A673 (cell line): ENCODE measurements around the gene THBS3. TPM values are rescaled to one million over a fixed set of nuclear protein-coding genes. Genes with fewer than 3 reads are reported as not detected.
"Not testable (repeated sequence)": the region's sequence is repeated elsewhere in the genome, so short reads cannot be mapped to it uniquely, and the experiment has no call there.

ENCODE experiments used
- BruUV-seq: library from RNA; stranded (reverse); fragments of 400-500 nt; replicated peaks from 2 replicates; lab custom pipeline; 2021; lab: Mats Ljungman, UMichigan
- CTCF ChIA-PET: fragments of 300-600 bp; sonication (Branson Sonifier 250); formaldehyde crosslinking; loops from one replicate; lab custom pipeline; 2022; ENCODE audit warnings: antibody characterized with exemption; lab: Charles Lee
- POLR2A ChIA-PET: fragments of 300-600 bp; sonication (Branson Sonifier 250); formaldehyde crosslinking; loops from one replicate; lab custom pipeline; 2022; ENCODE audit warnings: antibody characterized with exemption; ENCODE audit not compliant: low non-redundant PET; lab: Charles Lee
- DNase-seq: peaks from one replicate; pipeline ENCODE4 v3.0.0-alpha.2; 2015; ENCODE audit warnings: low spot score
- H3K27ac ChIP-seq: fragments of 200-600 bp; sonication (generic); 2 replicates; pipeline ENCODE4 v1.5.1; 2016; ENCODE audit warnings: mixed run types, low read depth, mild to moderate bottlenecking, mixed read lengths, antibody characterized with exemption, low read length; ENCODE audit not compliant: poor library complexity, severe bottlenecking
- H3K27me3 ChIP-seq: fragments of 200-600 bp; sonication (generic); replicated peaks from 2 replicates; pipeline ENCODE4 v1.6.1; 2017; ENCODE audit warnings: mixed run types, low read depth, mild to moderate bottlenecking, mixed read lengths, antibody characterized with exemption, low read length; ENCODE audit not compliant: insufficient read depth, poor library complexity
- H3K36me3 ChIP-seq: fragments of 200-600 bp; sonication (generic); 2 replicates; pipeline ENCODE4 v1.6.1; 2016; ENCODE audit warnings: mixed run types, mild to moderate bottlenecking, mixed read lengths, antibody characterized with exemption, low read length; ENCODE audit not compliant: insufficient read depth, poor library complexity, severe bottlenecking
- H3K4me1 ChIP-seq: fragments of 200-600 bp; sonication (generic); 2 replicates; pipeline ENCODE4 v1.6.1; 2017; ENCODE audit warnings: mixed run types, mild to moderate bottlenecking, mixed read lengths, antibody characterized with exemption, low read length; ENCODE audit not compliant: insufficient read depth, poor library complexity, severe bottlenecking
- H3K4me3 ChIP-seq: fragments of 200-600 bp; sonication (generic); 2 replicates; pipeline ENCODE4 v1.5.1; 2016; ENCODE audit warnings: low read depth, mixed run types, mild to moderate bottlenecking, mixed read lengths, low read length; ENCODE audit not compliant: poor library complexity, severe bottlenecking
- H3K9me3 ChIP-seq: fragments of 200-600 bp; sonication (generic); 2 replicates; pipeline ENCODE4 v1.6.1; 2016; ENCODE audit warnings: mixed run types, low read depth, mild to moderate bottlenecking, mixed read lengths, antibody characterized with exemption, low read length; ENCODE audit not compliant: poor library complexity, severe bottlenecking
- EZH2 ChIP-seq: fragments of 200-600 bp; sonication (generic); IDR thresholded peaks from 2 replicates; pipeline ENCODE4 v1.6.1; 2017; ENCODE audit warnings: borderline replicate concordance, low read depth, mild to moderate bottlenecking, mixed read lengths, antibody characterized with exemption, low read length; ENCODE audit not compliant: poor library complexity, severe bottlenecking
- intact Hi-C: fragments of 100-400 bp; cut with micrococcal nuclease; formaldehyde crosslinking; loops from one replicate; pipeline ENCODE4 v1.10.0; 2022; ENCODE audit not compliant: unreplicated experiment
- total RNA-seq: library from RNA; stranded (reverse); gene quantifications from 2 replicates; pipeline ENCODE4 v1.2.3, GENCODE V29; 2021
- TF ChIP-seq, protein P1 (sequence below): fragments of 300-800, 200-600 bp; sonication (generic); conservative IDR thresholded peaks from 2 replicates; pipeline ENCODE4 v1.5.1; 2017; ENCODE audit warnings: low read depth, mild to moderate bottlenecking, antibody characterized with exemption, low read length, moderate library complexity, mixed read lengths

Gene THBS3
- total RNA-seq, 1 experiment from 2014 or later = 23.2 TPM

DNA sequence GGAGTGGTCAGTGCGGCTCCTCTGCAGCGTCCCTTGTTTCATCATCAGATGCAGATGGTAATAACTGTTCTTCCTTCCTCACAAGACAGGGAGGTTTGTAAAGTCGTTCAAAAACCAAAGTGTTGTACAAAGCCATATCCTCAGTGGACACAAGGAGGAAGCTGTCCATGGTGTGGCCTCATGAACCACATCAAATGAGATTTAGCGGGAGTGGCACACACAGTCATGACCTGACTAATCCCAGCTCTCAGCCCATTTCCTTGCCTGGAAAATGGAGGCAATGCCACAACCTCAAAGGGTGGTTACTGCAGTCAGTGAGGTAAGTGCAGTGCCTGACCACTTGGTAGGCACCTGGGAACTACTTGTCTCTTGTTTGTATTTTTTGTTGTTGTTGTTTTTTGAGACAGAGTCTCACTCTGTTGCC is 34.2 kb upstream of the THBS3 start:
- peak overlapping the region; percentile 38 for H3K27ac ChIP-seq
- TF ChIP-seq EZH2 = no peak
- TF ChIP-seq, protein P1, sequence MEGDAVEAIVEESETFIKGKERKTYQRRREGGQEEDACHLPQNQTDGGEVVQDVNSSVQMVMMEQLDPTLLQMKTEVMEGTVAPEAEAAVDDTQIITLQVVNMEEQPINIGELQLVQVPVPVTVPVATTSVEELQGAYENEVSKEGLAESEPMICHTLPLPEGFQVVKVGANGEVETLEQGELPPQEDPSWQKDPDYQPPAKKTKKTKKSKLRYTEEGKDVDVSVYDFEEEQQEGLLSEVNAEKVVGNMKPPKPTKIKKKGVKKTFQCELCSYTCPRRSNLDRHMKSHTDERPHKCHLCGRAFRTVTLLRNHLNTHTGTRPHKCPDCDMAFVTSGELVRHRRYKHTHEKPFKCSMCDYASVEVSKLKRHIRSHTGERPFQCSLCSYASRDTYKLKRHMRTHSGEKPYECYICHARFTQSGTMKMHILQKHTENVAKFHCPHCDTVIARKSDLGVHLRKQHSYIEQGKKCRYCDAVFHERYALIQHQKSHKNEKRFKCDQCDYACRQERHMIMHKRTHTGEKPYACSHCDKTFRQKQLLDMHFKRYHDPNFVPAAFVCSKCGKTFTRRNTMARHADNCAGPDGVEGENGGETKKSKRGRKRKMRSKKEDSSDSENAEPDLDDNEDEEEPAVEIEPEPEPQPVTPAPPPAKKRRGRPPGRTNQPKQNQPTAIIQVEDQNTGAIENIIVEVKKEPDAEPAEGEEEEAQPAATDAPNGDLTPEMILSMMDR = no peak
- no peak overlapping the region for H3K4me3 ChIP-seq
- intact Hi-C loops = loop anchor here (5.0 kb wide), 1 partner anchor 35 kb away; the partner anchor contains the start of genes MTX1 and THBS3
- no TSS peak for BruUV-seq
- peaks cover 4% of the 10 kb centered on the region for H3K36me3 ChIP-seq
- H3K4me1 ChIP-seq = peaks cover 30% of the 10 kb centered on the region
- no peak for DNase-seq
- H3K9me3 ChIP-seq = no peaks in the 10 kb centered on the region
- H3K27me3 ChIP-seq = no peaks in the 10 kb centered on the region
- ChIA-PET CTCF (interaction anchor here (2.2 kb wide), 1 partner anchor 9 kb away, joined by 7 read pairs; no protein-coding TSS in a partner anchor), POLR2A (no interaction called here)

DNA sequence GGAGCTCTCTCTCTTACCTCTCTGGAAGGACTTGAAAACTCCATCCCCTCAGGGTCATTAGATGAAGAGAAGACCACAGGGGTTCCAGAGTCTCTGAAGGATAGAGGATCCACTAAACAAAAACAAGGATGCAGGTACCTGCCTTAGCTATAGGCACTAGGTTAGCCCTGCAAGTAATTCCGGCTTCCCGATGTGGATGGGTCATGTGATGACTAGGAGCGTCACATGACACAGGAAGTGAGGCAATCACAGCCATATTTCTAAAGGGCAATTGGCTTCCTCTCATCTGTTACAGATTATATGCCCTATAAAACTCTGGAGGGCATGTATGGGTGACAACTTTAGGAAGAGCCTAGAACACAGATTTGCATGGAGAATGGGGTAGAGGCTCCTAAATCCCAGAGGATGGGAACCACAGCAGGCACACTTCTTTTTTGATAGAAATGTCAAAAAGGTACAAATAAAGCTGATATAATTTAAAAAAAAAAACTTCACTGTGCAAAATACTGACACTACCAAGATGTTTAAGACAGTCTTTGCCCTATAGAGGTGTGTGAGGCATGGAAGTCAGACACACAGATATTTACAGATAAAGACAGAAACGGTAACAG is 33.5 kb upstream of the THBS3 start:
- Histone ChIP-seq H3K4me1 (peaks cover 30% of the 10 kb centered on the region), H3K27me3 (no peaks in the 10 kb centered on the region), H3K4me3 (peak overlapping the region; percentile 37), H3K36me3 (peaks cover under 1% of the 10 kb centered on the region), H3K27ac (peak overlapping the region; percentile 38), H3K9me3 (no peaks in the 10 kb centered on the region)
- ChIA-PET POLR2A (interaction anchor here (0.6 to 0.7 kb wide), 2 partner anchors 10 to 12 kb away, joined by 3 to 4 read pairs; no protein-coding TSS in a partner anchor), CTCF (interaction anchor here (1.0 to 2.2 kb wide), 3 partner anchors 10 to 47 kb away, joined by 3 to 7 read pairs (median 4); no protein-coding TSS in a partner anchor)
- BruUV-seq = no TSS peak
- TF ChIP-seq EZH2 = no peak
- TF ChIP-seq, protein P1 = no peak
- intact Hi-C loops = loop anchor here (5.0 kb wide), 1 partner anchor 34 kb away; the partner anchor contains the start of genes MTX1 and THBS3
- peak; percentile 95 for DNase-seq

DNA sequence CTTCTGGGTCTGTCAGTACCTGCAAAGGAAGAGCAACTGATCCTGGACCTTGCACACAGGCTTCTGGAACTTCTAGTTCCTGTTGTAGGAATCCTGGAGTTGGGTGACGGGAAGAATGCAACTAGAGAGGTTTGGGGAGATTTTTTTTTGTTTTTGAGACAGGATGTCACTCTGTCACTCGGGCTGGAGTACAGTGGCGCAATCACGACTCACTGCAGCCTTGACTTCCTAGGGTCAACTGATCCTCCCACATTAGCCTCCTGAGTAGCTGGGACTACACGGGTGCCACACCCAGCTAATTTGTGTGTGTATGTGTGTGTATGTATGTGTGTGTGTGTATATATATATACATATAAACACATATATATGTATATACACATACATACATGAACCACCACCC is 28.8 kb upstream of the THBS3 start:
- BruUV-seq = no TSS peak
- H3K4me1 ChIP-seq = peaks cover 3% of the 10 kb centered on the region
- TF ChIP-seq EZH2 = no peak
- TF ChIP-seq, protein P1 = no peak
- H3K27ac ChIP-seq = no peak overlapping the region
- no peaks in the 10 kb centered on the region for H3K36me3 ChIP-seq
- intact Hi-C loops = no loop called here
- POLR2A ChIA-PET = no interaction called here
- H3K9me3 ChIP-seq = no peaks in the 10 kb centered on the region
- H3K4me3 ChIP-seq = no peak overlapping the region
- CTCF ChIA-PET = no interaction called here
- DNase-seq = no peak
- no peaks in the 10 kb centered on the region for H3K27me3 ChIP-seq

DNA sequence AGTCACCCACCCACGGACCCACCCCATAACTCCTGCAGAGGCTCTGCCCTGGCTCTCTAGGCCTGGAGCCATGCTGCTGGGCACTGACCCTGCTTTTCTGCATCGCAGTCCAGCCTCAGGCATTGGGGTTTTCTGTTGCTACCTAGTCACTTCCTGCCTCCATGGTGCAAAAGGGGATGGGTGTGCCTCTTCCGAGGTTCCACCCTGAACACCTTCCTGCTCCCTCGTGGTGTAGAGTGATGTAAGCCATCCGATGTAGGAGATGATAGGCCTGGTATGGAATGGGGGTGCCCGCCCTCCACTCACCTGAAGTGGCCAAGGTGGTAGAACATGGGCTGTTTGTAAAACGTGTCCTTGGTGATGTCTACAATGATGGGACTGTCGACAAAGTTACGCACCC is 27.7 kb upstream of the THBS3 start:
- H3K27ac ChIP-seq, DNase-seq, H3K36me3 ChIP-seq, intact Hi-C loops, H3K4me3 ChIP-seq, H3K4me1 ChIP-seq, BruUV-seq, CTCF ChIA-PET, H3K9me3 ChIP-seq, POLR2A ChIA-PET, H3K27me3 ChIP-seq: not testable (repeated sequence)

DNA sequence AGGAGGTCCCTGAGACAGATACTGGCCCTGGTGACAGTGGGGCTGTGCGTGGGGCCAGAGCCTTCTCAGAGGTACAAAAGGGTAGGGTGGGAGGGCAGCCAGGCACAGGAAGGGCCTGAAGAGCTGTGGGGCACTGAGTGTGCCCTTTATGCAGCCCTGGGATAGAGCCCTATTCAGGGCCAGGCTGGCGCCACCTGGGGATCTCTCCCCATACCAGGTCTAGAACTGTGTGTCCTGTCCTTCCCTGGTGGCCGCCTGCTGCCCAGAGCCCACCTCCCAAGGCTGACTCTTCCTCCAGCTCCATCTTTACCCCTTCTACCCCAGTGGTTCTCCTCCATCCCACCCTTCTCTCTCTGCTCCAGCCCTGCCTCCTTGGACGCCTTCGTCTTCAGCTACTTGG is 25.8 kb upstream of the THBS3 start:
- H3K27ac ChIP-seq, BruUV-seq, H3K4me3 ChIP-seq, H3K9me3 ChIP-seq, H3K4me1 ChIP-seq, H3K27me3 ChIP-seq, CTCF ChIA-PET, DNase-seq, POLR2A ChIA-PET, H3K36me3 ChIP-seq, intact Hi-C loops: not testable (repeated sequence)
